HG03378 (cell line): Measurements from ENCODE around the gene C20orf173.
"Not testable (repeated sequence)": the region's sequence is repeated elsewhere in the genome, so short reads cannot be mapped to it uniquely, and the experiment has no call there.

Experiments
- ATAC-seq: cut with Tn5 transposase; IDR thresholded peaks from one replicate; pipeline ENCODE4 v1.9.1; 2021; ENCODE audit warnings: mild to moderate bottlenecking, moderate library complexity; ENCODE audit not compliant: unreplicated experiment

The C20orf173 gene

GRCh38 chr20:35529552-35529951 lies at the start of gene C20orf173:
C20orf173 (minus strand) TSS chr20:35529652; CDS start chr20:35529373, 279 bp downstream.
- ATAC-seq, result no peak

- no peak for ATAC-seq
These were observed 49.7 kb upstream of the C20orf173 start for GRCh38 chr20:35579196-35579595.

GRCh38 chr20:35578469-35578868 lies 49.0 kb upstream of the C20orf173 start:
- no peak for ATAC-seq

- no peak for ATAC-seq
These were observed 47.4 kb upstream of the C20orf173 start for GRCh38 chr20:35576816-35577215.

- ATAC-seq, result no peak
These were observed 46.5 kb upstream of the C20orf173 start for GRCh38 chr20:35575958-35576357.

GRCh38 chr20:35572838-35573237 lies 43.4 kb upstream of the C20orf173 start:
- ATAC-seq, result no peak

GRCh38 chr20:35571555-35571954 lies 42.1 kb upstream of the C20orf173 start:
- no peak for ATAC-seq

- ATAC-seq, result no peak
These were observed 39.2 kb upstream of the C20orf173 start for GRCh38 chr20:35568645-35569044.

- ATAC-seq, result no peak
These were observed 35.5 kb upstream of the C20orf173 start for GRCh38 chr20:35564905-35565304.

GRCh38 chr20:35563834-35564233 lies 34.4 kb upstream of the C20orf173 start:
- ATAC-seq, result no peak

GRCh38 chr20:35562541-35563110 lies 33.2 kb upstream of the C20orf173 start:
- ATAC-seq, result no peak

- ATAC-seq, result no peak
These were observed 32.2 kb upstream of the C20orf173 start for GRCh38 chr20:35561671-35562070.

GRCh38 chr20:35561268-35561667 lies 31.8 kb upstream of the C20orf173 start:
- no peak for ATAC-seq

GRCh38 chr20:35560541-35560940 lies 31.1 kb upstream of the C20orf173 start:
- ATAC-seq, result no peak

GRCh38 chr20:35560105-35560511 lies 30.7 kb upstream of the C20orf173 start:
- ATAC-seq, result no peak

GRCh38 chr20:35559042-35559693 lies 29.7 kb upstream of the C20orf173 start:
- ATAC-seq, result no peak

GRCh38 chr20:35558451-35558850 lies 29.0 kb upstream of the C20orf173 start:
- ATAC-seq, result no peak

- ATAC-seq, result no peak
These were observed 27.4 kb upstream of the C20orf173 start for GRCh38 chr20:35556871-35557270.

- no peak for ATAC-seq
These were observed 26.6 kb upstream of the C20orf173 start for GRCh38 chr20:35555951-35556645.

GRCh38 chr20:35555461-35555860 lies 26.0 kb upstream of the C20orf173 start:
- not testable (repeated sequence) for ATAC-seq

- no peak for ATAC-seq
These were observed 23.5 kb upstream of the C20orf173 start for GRCh38 chr20:35552914-35553313.

- ATAC-seq, result no peak
These were observed 22.1 kb upstream of the C20orf173 start for GRCh38 chr20:35551503-35551902.
